ENCODE measurements around the gene ABCC6. TPM values are rescaled to one million over a fixed set of nuclear protein-coding genes. Genes with fewer than 3 reads are reported as not detected.

Gene ABCC6
- total RNA-seq, 1 experiment from 2014 or later = 0.73 TPM

DNA sequence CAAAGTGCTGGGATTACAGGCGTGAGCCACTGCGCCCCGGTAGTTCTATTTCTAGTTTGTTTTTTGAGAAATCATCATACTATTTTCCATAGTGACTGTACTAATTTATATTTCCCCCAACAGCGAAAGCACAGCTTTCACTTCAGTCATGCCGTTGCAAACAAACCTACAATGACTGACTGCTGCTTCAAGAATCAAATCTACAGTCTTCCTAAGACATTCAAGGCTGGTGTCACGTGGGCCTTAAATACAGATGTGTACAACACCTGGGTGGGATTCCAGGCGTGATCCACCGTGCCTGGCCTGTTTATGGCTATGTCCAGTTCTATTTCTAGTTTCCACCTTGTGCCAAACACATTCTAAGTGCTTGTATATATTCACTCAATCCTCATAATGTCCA lies 72.0 kb downstream of the ABCC6 start:
- H3K36me3 ChIP-seq (ENCODE audit: low read depth, low read length) = no peaks in the 10 kb centered on the region
- TF ChIP-seq, protein P1, sequence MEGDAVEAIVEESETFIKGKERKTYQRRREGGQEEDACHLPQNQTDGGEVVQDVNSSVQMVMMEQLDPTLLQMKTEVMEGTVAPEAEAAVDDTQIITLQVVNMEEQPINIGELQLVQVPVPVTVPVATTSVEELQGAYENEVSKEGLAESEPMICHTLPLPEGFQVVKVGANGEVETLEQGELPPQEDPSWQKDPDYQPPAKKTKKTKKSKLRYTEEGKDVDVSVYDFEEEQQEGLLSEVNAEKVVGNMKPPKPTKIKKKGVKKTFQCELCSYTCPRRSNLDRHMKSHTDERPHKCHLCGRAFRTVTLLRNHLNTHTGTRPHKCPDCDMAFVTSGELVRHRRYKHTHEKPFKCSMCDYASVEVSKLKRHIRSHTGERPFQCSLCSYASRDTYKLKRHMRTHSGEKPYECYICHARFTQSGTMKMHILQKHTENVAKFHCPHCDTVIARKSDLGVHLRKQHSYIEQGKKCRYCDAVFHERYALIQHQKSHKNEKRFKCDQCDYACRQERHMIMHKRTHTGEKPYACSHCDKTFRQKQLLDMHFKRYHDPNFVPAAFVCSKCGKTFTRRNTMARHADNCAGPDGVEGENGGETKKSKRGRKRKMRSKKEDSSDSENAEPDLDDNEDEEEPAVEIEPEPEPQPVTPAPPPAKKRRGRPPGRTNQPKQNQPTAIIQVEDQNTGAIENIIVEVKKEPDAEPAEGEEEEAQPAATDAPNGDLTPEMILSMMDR (conservative IDR thresholded peaks at IDR 0.05; ENCODE audit: low read depth, low read length) = no peak
- TF ChIP-seq EZH2phosphoT487 (IDR thresholded peaks at IDR 0.05; ENCODE audit: borderline replicate concordance, low read length) (no peak), EZH2 (IDR thresholded peaks at IDR 0.05; ENCODE audit: low read length, unreplicated experiment) (no peak)
- POLR2A ChIA-PET (ENCODE audit: unreplicated experiment) = no interaction called here
- no peaks in the 10 kb centered on the region for H3K9me2 ChIP-seq (replicated peaks; ENCODE audit: low read length)
- H3K79me2 ChIP-seq (ENCODE audit: low read length) = no peaks in the 10 kb centered on the region
- no peak overlapping the region for H3K4me3 ChIP-seq (ENCODE audit: low read length)
- H3K27ac ChIP-seq (ENCODE audit: low read length) = no peak overlapping the region
- no peaks in the 10 kb centered on the region for H4K20me1 ChIP-seq (ENCODE audit: low read length)
- H3K9me3 ChIP-seq (ENCODE audit: low read length) = no peaks in the 10 kb centered on the region
- no peaks in the 10 kb centered on the region for H3F3A ChIP-seq (ENCODE audit: low read length, unreplicated experiment)
- no peak overlapping the region for H2AFZ ChIP-seq (ENCODE audit: low read length)
- no peaks in the 10 kb centered on the region for H3K27me3 ChIP-seq (ENCODE audit: low read length)
- peak; percentile 8 for DNase-seq
- ATAC-seq = peak; percentile 67
- BruUV-seq (replicated peaks) = no TSS peak
- H3K9ac ChIP-seq (ENCODE audit: low read length) = no peak overlapping the region
- CTCF ChIA-PET = no interaction called here
- intact Hi-C loops (cut with micrococcal nuclease) = no loop called here
- peaks cover 5% of the 10 kb centered on the region; the same call in 1 of the 2 replicates for H3K4me1 ChIP-seq (ENCODE audit: insufficient read depth, low read length)
- H3K4me2 ChIP-seq (ENCODE audit: low read length) = no peak overlapping the region

DNA sequence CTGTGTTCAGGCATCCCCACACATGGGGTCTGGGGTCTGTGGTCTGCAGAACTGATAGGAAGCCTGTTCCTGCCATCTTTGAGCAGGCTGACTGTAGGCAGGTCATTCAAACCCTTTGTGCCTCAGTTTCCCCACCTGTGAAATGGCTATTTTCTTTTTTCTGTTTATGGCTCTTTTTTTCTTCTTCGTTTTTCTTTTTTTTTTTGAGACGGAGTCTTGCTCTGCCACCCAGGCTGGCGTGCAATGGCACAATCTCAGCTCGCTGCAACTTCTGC lies 72.5 kb downstream of the ABCC6 start:
- Histone ChIP-seq H3K9ac (ENCODE audit: low read length) (no peak overlapping the region), H3K4me3 (ENCODE audit: low read length) (no peak overlapping the region), H3K27ac (ENCODE audit: low read length) (no peak overlapping the region), H3K4me2 (ENCODE audit: low read length) (no peak overlapping the region), H2AFZ (ENCODE audit: low read length) (no peak overlapping the region), H3K36me3 (ENCODE audit: low read depth, low read length) (no peaks in the 10 kb centered on the region), H3K9me3 (ENCODE audit: low read length) (no peaks in the 10 kb centered on the region), H3K4me1 (ENCODE audit: insufficient read depth, low read length) (peaks cover 5% of the 10 kb centered on the region; the same call in 1 of the 2 replicates), H3F3A (ENCODE audit: low read length, unreplicated experiment) (no peaks in the 10 kb centered on the region), H3K27me3 (ENCODE audit: low read length) (no peaks in the 10 kb centered on the region), H3K9me2 (replicated peaks; ENCODE audit: low read length) (no peaks in the 10 kb centered on the region), H3K79me2 (ENCODE audit: low read length) (no peaks in the 10 kb centered on the region), H4K20me1 (ENCODE audit: low read length) (no peaks in the 10 kb centered on the region)
- no peak for ATAC-seq
- no peak for TF ChIP-seq EZH2phosphoT487 (IDR thresholded peaks at IDR 0.05; ENCODE audit: borderline replicate concordance, low read length)
- TF ChIP-seq, protein P1 (conservative IDR thresholded peaks at IDR 0.05; ENCODE audit: low read depth, low read length) = no peak
- TF ChIP-seq EZH2 (IDR thresholded peaks at IDR 0.05; ENCODE audit: low read length, unreplicated experiment) = no peak
- no TSS peak for BruUV-seq (replicated peaks)
- DNase-seq = no peak
- POLR2A ChIA-PET (ENCODE audit: unreplicated experiment) = no interaction called here
- intact Hi-C loops (cut with micrococcal nuclease) = no loop called here
- CTCF ChIA-PET = no interaction called here

DNA sequence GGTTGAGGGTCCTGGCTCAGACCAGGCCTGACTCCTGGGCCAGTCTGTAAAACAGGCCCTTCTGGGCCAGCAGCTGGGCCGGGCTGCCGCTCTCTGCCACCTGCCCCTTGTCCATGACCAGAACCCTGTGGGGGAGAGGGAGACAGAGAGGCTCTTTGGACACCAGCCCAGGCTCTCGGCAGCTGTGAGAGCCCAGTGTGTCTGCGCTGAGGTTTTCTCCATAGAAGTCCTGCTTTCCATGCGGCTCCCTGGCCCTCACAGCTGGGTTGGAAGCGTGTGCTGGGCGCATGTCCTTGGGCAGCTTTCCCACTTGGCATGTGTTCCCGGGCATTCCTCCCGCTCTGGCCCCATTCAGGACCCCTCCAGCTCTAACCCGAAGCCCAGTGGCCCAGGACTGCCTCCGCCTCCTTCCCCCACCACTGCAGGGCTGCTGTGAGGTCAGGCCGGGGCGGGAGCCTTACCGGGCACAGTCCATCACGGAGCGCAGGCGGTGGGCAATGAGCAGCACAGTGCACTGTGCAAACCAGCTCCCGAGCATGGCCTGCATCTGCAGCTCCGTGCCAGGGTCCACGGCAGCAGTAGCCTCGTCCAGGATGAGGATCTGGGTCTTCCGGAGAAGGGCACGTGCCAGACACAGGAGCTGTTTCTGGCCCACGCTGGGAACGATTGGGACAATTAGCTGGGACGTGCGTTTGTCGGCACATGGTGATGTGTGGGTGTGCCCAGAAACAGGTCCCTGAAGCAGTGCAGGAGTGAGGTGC lies 73.0 kb downstream of the ABCC6 start:
- Histone ChIP-seq H3K27ac (ENCODE audit: low read length) (no peak overlapping the region), H3K4me3 (ENCODE audit: low read length) (no peak overlapping the region), H2AFZ (ENCODE audit: low read length) (no peak overlapping the region), H3K9me3 (ENCODE audit: low read length) (no peaks in the 10 kb centered on the region), H3K4me2 (ENCODE audit: low read length) (no peak overlapping the region), H3K4me1 (ENCODE audit: insufficient read depth, low read length) (peaks cover 5% of the 10 kb centered on the region; the same call in 1 of the 2 replicates), H3K36me3 (ENCODE audit: low read depth, low read length) (no peaks in the 10 kb centered on the region), H3K27me3 (ENCODE audit: low read length) (no peaks in the 10 kb centered on the region), H3F3A (ENCODE audit: low read length, unreplicated experiment) (no peaks in the 10 kb centered on the region), H3K9me2 (replicated peaks; ENCODE audit: low read length) (no peaks in the 10 kb centered on the region), H3K79me2 (ENCODE audit: low read length) (no peaks in the 10 kb centered on the region), H4K20me1 (ENCODE audit: low read length) (no peaks in the 10 kb centered on the region), H3K9ac (ENCODE audit: low read length) (no peak overlapping the region)
- ATAC-seq (no peak), DNase-seq (no peak)
- BruUV-seq (replicated peaks) = no TSS peak
- TF ChIP-seq, protein P1 (conservative IDR thresholded peaks at IDR 0.05; ENCODE audit: low read depth, low read length) = no peak
- no peak for TF ChIP-seq EZH2 (IDR thresholded peaks at IDR 0.05; ENCODE audit: low read length, unreplicated experiment)
- intact Hi-C loops (cut with micrococcal nuclease) = no loop called here
- ChIA-PET CTCF (no interaction called here), POLR2A (ENCODE audit: unreplicated experiment) (no interaction called here)

Measured in PC-3 (cell line).